ENCODE measurements around the gene FAM89A.
"Not testable (repeated sequence)": the region's sequence is repeated elsewhere in the genome, so short reads cannot be mapped to it uniquely, and the experiment has no call there.

The FAM89A gene

DNA sequence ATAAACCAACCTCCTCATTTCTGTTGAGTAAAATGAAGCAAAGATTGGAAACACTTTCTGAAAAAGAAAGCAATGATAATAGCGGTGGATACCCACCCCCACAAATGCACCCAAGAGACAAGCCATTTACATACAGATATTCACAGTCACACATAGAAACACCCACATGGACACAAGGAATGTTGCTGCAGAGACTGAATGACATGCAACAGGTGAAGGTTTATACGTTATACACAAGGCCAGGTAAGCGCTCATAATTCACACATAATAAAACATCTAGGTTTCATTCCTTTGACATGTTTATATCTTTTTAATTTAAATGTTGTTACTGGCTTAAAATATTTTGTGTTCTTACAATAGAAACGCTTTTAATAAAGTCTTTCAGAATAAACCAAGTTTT, 39.9 kb downstream of the FAM89A start:
- DNase-seq (ENCODE audit: low read depth in 2 of 3, low spot score in 1 of 3) = no peak

DNA sequence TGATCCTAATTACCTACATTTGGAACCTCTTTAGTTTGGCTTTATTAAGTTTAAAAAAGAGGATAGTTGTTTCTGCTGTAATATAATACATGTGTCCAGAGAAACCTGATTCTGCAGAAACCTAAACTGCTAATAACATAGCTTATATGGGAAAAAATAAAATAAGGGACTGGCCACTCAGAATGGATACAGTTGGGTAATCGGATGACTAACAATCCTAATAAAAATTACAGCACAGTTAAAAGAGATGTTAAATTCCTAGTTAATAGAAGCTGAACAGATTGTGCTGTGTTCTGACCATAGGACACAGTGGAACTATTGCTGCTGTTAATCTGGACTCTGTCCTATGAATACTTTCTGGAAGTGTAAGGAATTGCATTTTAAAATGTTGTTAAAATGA, 45.2 kb downstream of the FAM89A start:
- no peak for DNase-seq (ENCODE audit: low read depth in 2 of 3, low spot score in 1 of 3)

DNA sequence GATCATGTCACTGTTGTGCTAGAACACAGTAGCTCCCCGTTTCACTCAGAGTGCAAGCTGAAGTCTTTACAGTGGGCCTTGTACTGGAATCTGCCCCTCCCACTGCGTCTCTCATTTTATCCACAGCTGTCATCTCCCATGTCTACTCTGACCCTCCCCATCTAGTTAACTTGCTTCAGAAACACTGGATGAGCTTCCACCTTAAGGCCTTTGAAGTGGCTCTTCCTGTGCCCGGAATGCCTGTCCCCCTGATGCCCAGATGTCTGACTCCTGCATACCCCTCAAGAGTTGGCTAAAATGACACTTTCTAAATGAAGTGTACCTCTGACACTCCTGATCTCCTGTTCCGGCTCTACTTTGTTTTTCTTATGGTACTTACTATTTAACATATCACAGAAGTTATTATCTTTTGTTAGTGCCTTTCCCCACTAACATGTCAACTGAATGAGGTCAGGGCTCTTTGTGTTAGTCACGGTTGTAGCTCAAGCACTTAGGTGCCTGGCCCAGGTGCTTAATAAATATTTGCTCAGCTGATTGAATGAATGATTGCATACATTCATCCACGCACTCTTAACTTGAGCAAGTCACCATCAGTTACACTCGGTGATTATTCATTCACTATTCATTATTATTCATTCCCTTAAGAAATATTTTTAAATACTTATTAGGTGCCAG, 47.8 kb downstream of the FAM89A start:
- DNase-seq (ENCODE audit: low read depth in 2 of 3, low spot score in 1 of 3) = no peak

DNA sequence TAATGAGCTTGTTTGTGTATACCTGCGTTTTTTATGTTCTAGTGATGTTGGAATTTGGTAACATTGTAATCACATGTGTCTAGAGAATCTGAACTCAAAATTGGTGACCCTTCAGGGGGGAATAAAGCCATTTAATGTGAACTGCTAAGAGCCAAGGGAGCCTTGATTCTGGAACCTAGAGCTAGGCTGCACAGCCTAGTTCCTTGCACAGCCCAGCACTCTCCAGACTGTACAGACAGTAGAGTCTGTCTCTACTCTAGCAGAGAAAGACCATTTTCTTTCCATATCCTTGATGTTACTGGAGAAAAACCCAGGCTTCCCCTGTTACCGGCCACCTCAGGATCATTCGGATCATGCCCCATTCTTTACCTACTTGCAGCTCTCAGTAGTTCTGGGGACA, 52.6 kb downstream of the FAM89A start:
- DNase-seq (ENCODE audit: low read depth in 2 of 3, low spot score in 1 of 3) = no peak

DNA sequence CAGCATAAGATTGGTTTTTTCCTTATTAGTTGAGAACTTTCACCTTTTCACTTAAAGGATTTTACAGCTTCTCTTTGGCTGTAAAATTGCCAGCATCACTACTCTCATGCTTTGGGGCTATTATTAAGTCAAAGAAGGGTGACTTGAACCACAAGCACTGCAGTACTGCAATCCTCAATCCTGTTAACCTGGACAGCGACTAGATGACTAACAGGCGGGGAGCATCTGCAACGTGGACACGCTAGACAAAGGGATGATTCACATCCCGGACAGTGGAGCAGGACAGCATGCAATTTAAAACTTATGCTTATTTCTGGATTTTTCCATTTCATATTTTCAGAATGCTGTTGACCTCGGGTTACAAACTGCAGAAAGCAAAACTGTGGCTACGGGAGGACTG, 53.1 kb downstream of the FAM89A start:
- DNase-seq (ENCODE audit: low read depth in 2 of 3, low spot score in 1 of 3) = no peak

DNA sequence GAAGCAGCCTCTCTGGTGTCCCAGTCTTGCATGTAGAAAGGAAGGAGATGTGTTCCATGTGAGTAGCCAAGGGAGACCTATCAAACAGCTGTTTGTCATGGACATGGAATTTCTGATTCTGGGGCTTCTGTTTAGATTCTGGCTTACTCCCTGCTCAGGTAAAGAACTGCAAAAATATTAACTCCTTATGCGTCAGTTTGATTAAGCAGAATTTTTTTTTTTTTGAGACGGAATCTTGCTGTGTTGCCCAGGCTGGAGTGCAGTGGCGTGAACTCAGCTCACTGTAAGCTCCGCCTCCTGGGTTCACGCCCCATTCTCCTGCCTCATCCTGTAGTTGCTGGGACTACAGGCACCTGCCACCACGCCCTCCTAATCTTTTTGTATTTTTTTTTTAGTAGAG, 54.3 kb downstream of the FAM89A start:
- no peak for DNase-seq (ENCODE audit: low read depth in 2 of 3, low spot score in 1 of 3)

DNA sequence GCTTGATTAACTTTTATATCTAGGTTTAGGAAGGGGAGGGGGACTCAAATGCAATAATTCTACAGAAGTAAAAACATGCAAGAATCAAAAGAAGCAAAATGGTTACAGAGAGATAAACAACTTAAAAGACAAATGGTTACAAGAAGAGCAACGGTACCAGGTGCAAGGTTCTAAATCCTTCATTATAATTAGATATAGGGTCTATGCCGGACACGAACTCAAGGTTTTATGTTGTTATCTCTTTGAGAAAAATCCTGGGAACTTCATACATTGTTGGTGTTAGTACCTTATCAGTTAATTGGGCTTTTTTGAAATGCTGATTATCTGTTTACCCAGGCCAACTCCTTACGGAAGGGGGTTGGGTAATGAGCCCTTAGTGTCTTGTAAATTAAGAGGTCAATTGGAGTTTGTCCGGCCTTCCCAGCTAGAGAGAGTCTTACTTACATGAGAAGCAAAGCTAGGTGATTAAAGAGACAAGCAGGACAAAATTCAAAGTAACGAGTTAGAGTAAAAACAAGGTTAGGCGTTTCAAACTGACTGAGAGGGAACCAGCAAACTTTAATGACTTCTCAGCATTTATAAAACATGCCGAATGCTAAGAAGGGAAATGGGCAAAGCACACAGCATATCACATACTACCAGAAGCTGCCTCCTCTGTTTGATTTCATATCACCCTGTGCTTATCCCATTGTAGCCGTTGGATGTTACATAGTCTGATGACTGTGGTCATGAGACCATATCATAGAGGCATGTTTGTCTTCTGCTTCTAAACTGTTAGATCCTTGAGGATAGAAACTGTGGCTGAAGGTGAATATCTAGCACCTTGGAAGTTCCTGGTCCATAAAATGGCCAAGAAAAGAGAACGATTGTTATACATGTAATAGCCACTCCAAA, 55.2 kb downstream of the FAM89A start:
- DNase-seq (ENCODE audit: low read depth in 2 of 3, low spot score in 1 of 3) = not testable (repeated sequence)

DNA sequence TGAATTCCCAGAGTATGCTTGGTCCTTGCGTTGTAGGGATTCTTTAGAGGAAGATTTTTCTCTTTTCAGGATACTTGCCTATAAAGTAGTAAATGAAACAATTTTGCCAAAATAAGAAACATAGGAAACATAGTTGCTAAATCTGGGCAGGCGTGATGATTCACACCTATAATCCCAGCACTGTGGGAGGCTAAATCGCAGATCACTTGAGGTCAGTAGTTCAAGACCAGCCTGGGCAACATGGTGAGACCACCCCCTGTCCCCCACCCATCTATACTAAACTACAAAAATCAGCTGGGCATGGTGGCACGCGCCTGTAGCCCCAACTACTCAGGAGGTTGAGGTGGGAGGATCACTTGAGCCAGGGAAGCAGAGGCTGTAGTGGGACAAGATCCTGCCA, 56.2 kb downstream of the FAM89A start:
- no peak for DNase-seq (ENCODE audit: low read depth in 2 of 3, low spot score in 1 of 3)

DNA sequence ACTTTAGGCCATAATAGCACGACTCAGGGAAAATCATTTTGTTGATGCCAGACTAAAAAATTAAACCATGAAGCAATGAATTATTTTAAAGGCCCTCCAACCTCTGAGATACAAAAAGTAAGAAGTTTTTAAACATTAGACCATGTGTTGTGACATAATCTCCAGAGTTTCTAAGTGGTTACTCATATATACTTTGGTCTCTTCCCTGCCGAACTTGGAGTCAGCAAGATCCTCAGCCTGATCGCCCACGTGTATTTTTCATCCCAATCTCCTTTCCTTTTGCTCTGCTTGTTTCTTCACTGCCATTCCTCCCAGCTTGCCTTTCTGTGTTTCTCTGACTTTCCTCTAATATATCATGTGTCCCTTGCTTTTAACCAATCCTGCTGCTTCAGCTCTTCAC, 57.4 kb downstream of the FAM89A start:
- DNase-seq (ENCODE audit: low read depth in 2 of 3, low spot score in 1 of 3) = no peak

DNA sequence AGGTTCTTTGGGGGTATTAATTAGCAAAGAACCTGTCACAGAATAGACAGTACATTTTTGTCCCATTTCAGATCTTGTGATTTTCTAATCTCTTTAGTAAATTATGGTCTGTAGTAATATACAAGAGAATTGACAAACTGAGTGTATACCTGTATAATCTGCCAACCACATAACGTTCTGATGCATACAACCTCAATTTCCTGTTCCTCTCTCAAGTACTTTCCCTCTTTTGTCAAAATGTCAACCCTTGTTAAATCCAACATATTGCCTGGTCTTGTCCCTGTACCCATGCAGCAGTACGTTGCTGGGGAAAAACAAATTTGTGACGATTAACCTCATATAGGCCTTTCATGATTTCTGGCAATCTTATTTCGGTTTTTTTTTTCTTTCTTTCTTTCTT, 60.1 kb downstream of the FAM89A start:
- DNase-seq (ENCODE audit: low read depth in 2 of 3, low spot score in 1 of 3) = no peak

DNA sequence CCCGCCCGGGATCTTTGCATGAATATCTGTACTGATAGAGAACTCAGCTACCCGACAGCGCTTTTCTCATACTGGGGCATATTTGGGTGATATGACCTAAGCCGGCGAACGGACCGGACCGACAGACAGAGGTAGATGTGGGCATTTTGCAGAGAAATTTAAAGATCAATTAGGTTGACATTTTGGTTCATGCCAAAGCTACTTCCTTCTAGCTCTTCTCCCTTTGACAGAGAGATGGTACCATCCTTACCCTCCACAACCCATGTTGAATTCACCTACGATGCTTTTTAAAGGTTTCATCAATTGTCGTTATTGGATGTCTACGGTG, 60.7 kb downstream of the FAM89A start:
- no peak for DNase-seq (ENCODE audit: low read depth in 2 of 3, low spot score in 1 of 3)

DNA sequence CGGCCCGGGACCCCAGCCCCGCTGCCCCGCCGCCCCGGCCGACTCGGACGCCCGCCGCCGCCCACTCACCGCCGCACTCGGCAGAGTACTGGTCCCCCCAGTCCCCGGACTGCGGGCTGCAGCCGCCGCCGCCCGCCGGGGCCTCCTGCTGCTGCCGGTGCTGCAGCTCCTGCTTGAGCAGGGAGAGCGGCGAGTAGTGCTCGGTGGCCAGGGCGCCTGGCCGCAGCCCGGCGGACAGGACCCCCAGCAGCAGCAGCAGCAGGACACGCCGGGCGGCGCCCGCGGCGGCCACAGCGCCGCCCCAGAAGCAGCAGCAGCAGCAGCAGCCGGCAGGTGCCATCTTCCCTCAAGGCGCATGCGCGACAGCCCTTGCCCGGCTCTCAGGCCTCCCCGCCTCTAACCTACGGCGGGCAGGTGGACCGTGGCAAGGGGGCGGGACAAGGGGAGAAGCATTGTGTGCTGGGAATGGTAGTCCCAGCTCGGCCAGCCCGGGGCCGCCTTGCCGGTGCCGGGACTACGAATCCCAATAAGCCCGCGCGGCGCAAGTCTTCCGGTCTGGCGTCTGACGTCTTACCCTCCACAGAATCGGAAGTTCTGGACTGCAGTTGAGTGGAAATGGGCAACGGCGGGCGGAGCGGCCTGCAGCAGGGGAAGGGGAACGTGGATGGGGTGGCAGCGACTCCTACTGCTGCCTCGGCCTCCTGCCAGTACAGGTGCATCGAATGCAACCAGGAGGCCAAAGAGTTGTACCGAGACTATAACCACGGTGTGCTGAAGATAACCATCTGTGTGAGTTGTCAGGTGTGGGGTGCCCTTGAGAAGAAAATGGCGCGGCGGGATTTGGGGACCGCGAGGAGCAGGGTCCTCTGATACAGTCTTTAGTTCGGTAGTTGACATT, 61.3 kb downstream of the FAM89A start, which contains the start of the genes ARV1 and TTC13:
Gene ARV1, plus strand, starts transcription at position 604 of the 898 bp plus-strand sequence. Its CDS starts 12 bp downstream, at position 616.
Gene TTC13, minus strand, starts transcription at position 371 of the 898 bp plus-strand sequence. Its CDS starts 31 bp downstream, at position 340.
- peak; percentile 88 to 97 (median 97) for DNase-seq (ENCODE audit: low read depth in 2 of 3, low spot score in 1 of 3)

DNA sequence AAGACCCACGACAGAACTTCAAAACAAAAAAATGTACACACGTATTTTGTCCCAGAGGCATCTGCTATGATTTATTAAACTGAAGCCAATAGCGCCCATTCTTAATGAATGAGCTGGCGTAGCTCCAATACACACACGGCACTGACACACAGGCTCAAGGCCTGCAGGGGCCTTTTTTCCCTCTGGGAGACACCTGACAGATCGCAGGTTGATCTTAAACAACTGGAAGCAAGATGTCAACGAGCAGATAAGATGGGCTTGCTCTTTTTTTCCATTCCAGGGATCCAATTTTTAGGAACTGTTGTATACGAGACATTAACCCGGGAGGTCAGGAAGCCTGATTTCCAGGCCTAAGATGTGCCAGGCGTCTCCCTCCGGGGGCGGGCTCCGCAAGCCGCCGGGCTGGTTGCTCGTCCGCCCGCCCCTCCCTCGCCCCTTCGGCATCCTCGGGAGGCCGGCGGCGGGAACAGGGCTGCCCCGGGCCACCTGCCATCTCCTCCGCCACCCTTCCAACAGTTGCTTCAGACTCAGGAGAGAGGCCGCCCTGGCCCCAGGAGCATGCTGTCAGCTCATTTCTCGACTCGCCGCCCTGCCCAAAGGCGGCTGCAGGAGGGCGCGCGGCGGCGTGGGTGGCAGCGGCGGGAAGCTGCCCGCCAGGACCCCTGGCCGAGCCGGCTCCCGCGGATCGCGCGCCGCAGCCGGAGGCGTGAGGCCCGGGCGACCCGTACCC, 62.1 kb downstream of the FAM89A start:
- peak; percentile 8 to 36 (median 16) for DNase-seq (ENCODE audit: low read depth in 2 of 3, low spot score in 1 of 3)

DNA sequence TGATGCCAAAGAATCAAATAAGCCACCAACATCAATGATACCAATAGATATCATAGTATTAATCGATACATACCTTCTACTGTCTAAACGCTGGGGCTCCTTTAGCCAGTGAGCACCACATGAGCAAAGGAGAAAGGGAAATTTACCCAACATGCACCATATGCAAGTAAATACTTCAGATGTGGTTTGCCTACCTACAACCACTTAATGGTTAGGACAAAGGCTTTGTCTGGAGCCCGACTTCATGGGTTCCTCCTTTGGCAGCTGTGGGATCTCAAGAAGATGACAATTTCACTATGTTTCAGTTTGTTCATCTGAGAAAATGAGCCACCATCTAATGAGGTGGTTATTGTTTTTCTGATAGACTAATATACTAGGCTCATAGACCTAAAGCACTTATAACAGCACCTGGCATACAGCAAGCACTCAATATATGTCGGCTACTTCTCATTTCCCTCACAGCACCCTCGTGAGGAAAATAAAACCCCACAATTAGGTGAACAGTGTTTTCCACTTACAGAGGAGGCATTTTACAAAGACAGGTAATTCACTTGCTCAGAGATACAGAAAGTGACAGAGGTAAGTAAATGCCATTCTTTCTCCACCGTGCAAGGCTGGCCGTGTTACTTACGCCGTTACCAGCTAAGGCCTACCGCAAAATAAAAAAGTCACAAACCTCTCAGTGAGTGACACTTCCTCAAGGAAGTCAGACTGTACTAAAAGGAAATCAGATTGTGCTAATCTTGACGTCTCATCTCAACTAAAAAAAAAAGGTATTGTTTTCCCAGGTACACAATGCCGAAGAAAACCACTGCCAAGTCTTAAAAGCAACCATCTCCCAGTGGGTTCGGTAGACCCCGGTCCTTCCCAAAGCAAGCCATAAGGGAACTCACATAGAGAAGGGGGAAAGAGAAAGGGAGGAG, 63.0 kb downstream of the FAM89A start:
- DNase-seq (ENCODE audit: low read depth in 2 of 3, low spot score in 1 of 3) = no peak

DNA sequence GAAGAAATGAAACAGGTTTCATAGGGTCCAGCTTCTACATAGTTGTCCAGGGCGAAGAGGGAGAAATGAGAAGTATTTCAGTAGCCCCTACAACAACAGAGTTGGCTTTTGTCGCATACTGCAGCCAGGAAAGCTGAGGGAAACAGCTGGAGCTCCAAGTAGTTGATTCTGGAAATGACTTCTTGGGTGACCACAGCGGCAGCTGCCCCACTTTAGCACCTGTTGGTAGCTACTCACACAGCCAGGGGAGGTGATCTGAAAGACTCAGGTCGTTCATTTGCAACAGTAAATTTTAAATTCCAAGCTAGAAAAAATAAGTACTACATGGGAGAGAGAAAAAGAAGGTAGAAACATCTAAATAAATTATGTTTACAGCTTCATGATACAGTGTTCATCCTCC, 63.7 kb downstream of the FAM89A start:
- no peak for DNase-seq (ENCODE audit: low read depth in 2 of 3, low spot score in 1 of 3)

DNA sequence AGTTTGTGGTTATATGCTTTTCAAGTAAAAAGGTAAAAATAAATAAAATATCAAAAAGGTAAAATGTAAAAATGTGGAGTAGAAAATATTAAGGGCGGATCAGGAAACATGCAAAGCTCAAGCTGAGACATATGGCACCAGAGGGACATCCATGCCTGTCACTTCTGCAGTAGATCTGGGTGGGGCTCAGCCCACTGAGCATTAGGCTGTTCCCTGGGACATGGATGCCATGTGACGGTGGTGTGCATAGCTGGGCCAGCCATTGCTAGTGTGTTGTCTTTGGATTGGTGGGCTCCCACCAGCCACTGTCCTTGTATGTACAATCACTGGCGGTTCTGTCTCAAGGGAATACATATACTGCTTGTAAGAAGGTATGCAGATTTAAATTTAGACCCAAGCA, 64.4 kb downstream of the FAM89A start:
- DNase-seq (ENCODE audit: low read depth in 2 of 3, low spot score in 1 of 3) = no peak

DNA sequence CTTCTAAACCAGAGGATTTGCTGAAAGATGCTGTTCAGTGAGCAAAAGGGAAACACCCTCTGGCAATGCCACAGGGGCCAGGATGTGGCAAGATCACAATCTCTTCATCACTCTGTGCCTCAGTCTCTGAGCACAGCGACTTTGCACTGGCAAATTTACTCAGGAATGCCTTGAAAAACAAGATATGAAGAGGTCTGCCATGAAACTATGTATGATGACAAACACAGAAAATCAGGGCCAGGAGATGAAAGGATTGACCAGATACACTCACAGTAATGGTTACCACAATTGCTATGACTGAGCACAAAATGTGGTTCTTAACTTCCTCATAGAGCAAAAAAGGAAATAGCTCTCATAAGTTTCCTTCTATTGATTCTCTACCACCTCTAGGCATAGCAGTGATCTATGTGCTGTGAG, 67.2 kb downstream of the FAM89A start:
- DNase-seq (ENCODE audit: low read depth in 2 of 3, low spot score in 1 of 3) = peak; percentile 20 to 43 (median 32)

DNA sequence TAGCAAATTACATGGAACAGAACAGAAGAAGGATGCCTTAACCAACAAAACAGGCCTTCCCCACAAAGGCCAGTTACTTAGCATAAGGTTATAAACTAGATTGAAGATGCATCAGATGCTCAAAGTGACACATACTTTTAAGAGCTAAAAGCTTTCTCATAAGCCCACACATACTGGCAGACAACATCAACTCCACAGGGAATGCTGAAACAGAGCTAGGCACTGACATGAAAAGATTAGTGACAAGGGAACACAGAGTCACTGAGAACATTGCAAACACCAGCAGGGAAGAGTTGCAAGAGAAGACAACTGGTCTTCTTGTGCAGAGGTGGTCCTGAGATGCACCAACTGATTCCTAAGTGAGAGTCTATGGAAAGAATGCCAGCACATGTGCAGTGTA, 68.3 kb downstream of the FAM89A start:
- no peak for DNase-seq (ENCODE audit: low read depth in 2 of 3, low spot score in 1 of 3)

DNA sequence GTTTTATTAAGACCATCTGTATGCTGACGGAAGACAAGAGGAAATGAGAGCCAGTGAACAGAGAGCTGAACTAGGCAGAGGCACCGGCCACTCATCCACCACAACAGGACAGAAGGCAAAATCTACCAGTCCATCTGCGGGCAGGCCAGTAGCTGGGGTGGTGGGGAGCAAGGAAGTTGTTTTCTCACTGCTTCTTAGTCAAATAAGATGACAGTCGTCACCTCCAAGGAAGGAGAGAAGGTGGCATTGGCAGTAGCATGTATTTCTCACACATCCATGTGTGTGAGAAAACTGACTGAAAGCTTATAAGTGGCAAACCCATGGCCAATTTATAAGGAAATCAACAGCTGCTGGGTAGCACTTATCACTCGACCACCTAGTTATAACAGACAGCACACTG, 69.6 kb downstream of the FAM89A start:
- no peak for DNase-seq (ENCODE audit: low read depth in 2 of 3, low spot score in 1 of 3)

Data from stimulated activated CD4-positive, alpha-beta T cell treated with anti-CD3 and anti-CD28 coated beads, Interleukin-12 subunit alpha, Interleukin-12 subunit beta, amount 100 ng/mL, for 48 hours (primary cell).